ENCODE measurements around the gene NXPE4. TPM values are rescaled to one million over a fixed set of nuclear protein-coding genes. Genes with fewer than 3 reads are reported as not detected.

NXPE4 gene
- total RNA-seq, 1 experiment from 2014 or later: 0.11 TPM

- Mint-ChIP-seq H3K4me3 (no peak overlapping the region), H3K9me3 (peaks cover 84% of the 10 kb centered on the region), H3K36me3 (peaks cover 53% of the 10 kb centered on the region), H3K27ac (no peak overlapping the region), H3K4me1 (no peaks in the 10 kb centered on the region), H3K27me3 (ENCODE audit: low read depth) (0 out of 2 replicates have a peak, but pooled peaks cover 2% of the 10 kb centered on the region)
- ChIA-PET POLR2A (no interaction called here), CTCF (no interaction called here)
- TF ChIP-seq E2F4 (CRISPR knock-in tag; IDR thresholded peaks at IDR 0.05; ENCODE audit: borderline replicate concordance, low read depth) (no peak), MXD4 (CRISPR knock-in tag; IDR thresholded peaks at IDR 0.05; ENCODE audit: borderline replicate concordance) (no peak), JAZF1 (CRISPR knock-in tag; IDR thresholded peaks at IDR 0.05) (no peak), SOX15 (CRISPR knock-in tag; IDR thresholded peaks at IDR 0.05) (no peak), SMAD4 (CRISPR knock-in tag; IDR thresholded peaks at IDR 0.05) (no peak), PRDM15 (CRISPR knock-in tag; IDR thresholded peaks at IDR 0.05) (no peak), ZNF219 (CRISPR knock-in tag; IDR thresholded peaks at IDR 0.05; ENCODE audit: borderline replicate concordance) (no peak), HMGA2 (CRISPR knock-in tag; IDR thresholded peaks at IDR 0.05) (no peak), MYBL2 (CRISPR knock-in tag; IDR thresholded peaks at IDR 0.05) (no peak), ETV6 (CRISPR knock-in tag; IDR thresholded peaks at IDR 0.05) (no peak), FOXJ3 (CRISPR knock-in tag; IDR thresholded peaks at IDR 0.05; ENCODE audit: borderline replicate concordance) (no peak), IRF1 (CRISPR knock-in tag; IDR thresholded peaks at IDR 0.05) (no peak), ATF1 (CRISPR knock-in tag; IDR thresholded peaks at IDR 0.05) (no peak), ZNF416 (CRISPR knock-in tag; IDR thresholded peaks at IDR 0.05) (no peak)
- no peak for ATAC-seq
- no peak for DNase-seq (ENCODE audit: low spot score)
Measured at GRCh38 chr11:114622858-114623257, 27.3 kb upstream of the NXPE4 start.

- CTCF ChIA-PET: no interaction called here
- peaks cover 60% of the 10 kb centered on the region for H3K36me3 Mint-ChIP-seq
- H3K4me3 Mint-ChIP-seq: no peak overlapping the region
- 0 out of 2 replicates have a peak, but pooled peaks cover 2% of the 10 kb centered on the region for H3K27me3 Mint-ChIP-seq (ENCODE audit: low read depth)
- ATAC-seq (no peak), DNase-seq (ENCODE audit: low spot score) (no peak)
- no peak overlapping the region for H3K27ac Mint-ChIP-seq
- no peaks in the 10 kb centered on the region for H3K4me1 Mint-ChIP-seq
- POLR2A ChIA-PET: no interaction called here
- peaks cover 91% of the 10 kb centered on the region for H3K9me3 Mint-ChIP-seq
- TF ChIP-seq ARID4B (CRISPR knock-in tag; IDR thresholded peaks at IDR 0.05; ENCODE audit: borderline replicate concordance) (no peak), CREM (CRISPR knock-in tag; IDR thresholded peaks at IDR 0.05) (no peak), RORB (CRISPR knock-in tag; IDR thresholded peaks at IDR 0.05) (no peak), ZNF416 (CRISPR knock-in tag; IDR thresholded peaks at IDR 0.05) (no peak), GTF2I (CRISPR knock-in tag; conservative IDR thresholded peaks at IDR 0.05) (no peak), FOXP4 (CRISPR knock-in tag; IDR thresholded peaks at IDR 0.05) (no peak), ZNF219 (CRISPR knock-in tag; IDR thresholded peaks at IDR 0.05; ENCODE audit: borderline replicate concordance) (no peak), ATF2 (CRISPR knock-in tag; IDR thresholded peaks at IDR 0.05; ENCODE audit: borderline replicate concordance, low read depth) (no peak), ZNF423 (CRISPR knock-in tag; IDR thresholded peaks at IDR 0.05) (no peak)
Measured at GRCh38 chr11:114621950-114622809, 26.6 kb upstream of the NXPE4 start.
